Right kidney (tissue), 9 donors: Measurements from ENCODE around the gene EN2.

Experiments used
- DNase-seq: peaks from one replicate; pipeline ENCODE4 v3.0.0-alpha.2; 2016
- long read RNA-seq, 8 donors: transcript quantifications; one replicate each; lab custom pipeline, GENCODE V29; 2026

EN2 gene
- long read RNA-seq, donor 1, result 0 reads
- long read RNA-seq, donor 2, result 0 reads
- long read RNA-seq, donor 3, result 0 reads
- long read RNA-seq, donor 4, result 0 reads
- long read RNA-seq, donor 5, result 0 reads
- long read RNA-seq, donor 6, result 0 reads
- long read RNA-seq, donor 7, result 0 reads
- long read RNA-seq, donor 8, result 0 reads

GRCh38 chr7:155458111-155458877 is at the start of gene EN2:
TSS of gene EN2 (plus strand) at chr7:155458129. CDS start at chr7:155458378, 249 bp downstream.
- peak; percentile 74 for DNase-seq

GRCh38 chr7:155408651-155409586 is 49.0 kb upstream of the EN2 start:
- no peak for DNase-seq

GRCh38 chr7:155409980-155410379 is 47.9 kb upstream of the EN2 start:
- DNase-seq, result no peak

GRCh38 chr7:155410431-155410830 is 47.5 kb upstream of the EN2 start:
- no peak for DNase-seq

GRCh38 chr7:155411718-155412415 is 46.1 kb upstream of the EN2 start:
- DNase-seq, result no peak

- DNase-seq, result peak; percentile 52
Measured at GRCh38 chr7:155412416-155413253, 45.3 kb upstream of the EN2 start.

- no peak for DNase-seq
Measured at GRCh38 chr7:155414547-155415492, 43.1 kb upstream of the EN2 start.

- no peak for DNase-seq
Measured at GRCh38 chr7:155416646-155417380, 41.1 kb upstream of the EN2 start.

GRCh38 chr7:155418304-155418703 is 39.6 kb upstream of the EN2 start:
- DNase-seq, result no peak

GRCh38 chr7:155418941-155419755 is 38.8 kb upstream of the EN2 start:
- no peak for DNase-seq

GRCh38 chr7:155420116-155420515 is 37.8 kb upstream of the EN2 start:
- DNase-seq, result no peak

- no peak for DNase-seq
Measured at GRCh38 chr7:155422151-155422550, 35.8 kb upstream of the EN2 start.

- no peak for DNase-seq
Measured at GRCh38 chr7:155422599-155423336, 35.2 kb upstream of the EN2 start.

GRCh38 chr7:155423337-155424285 is 34.3 kb upstream of the EN2 start:
- no peak for DNase-seq

- no peak for DNase-seq
Measured at GRCh38 chr7:155424301-155425010, 33.5 kb upstream of the EN2 start.

GRCh38 chr7:155425011-155425340 is 33.0 kb upstream of the EN2 start:
- no peak for DNase-seq
